Suprapubic skin (tissue), 4 donors: ENCODE results near the gene C11orf86. TPM values are rescaled to one million over a fixed set of nuclear protein-coding genes. Genes with fewer than 3 reads are reported as not detected.
A peak's percentile ranks its signal among the peaks of the same experiment; 100 is the strongest.

Experiments
- DNase-seq, 2 donors: peaks; one replicate each; pipeline ENCODE4 v3.0.0-alpha.2; 2019; ENCODE audit warnings: low spot score in 2 of 2
- H3K27ac ChIP-seq: fragments of 200-600 bp; sonication (generic); one replicate; pipeline ENCODE4 v1.5.1; 2019
- H3K27me3 ChIP-seq: fragments of 200-600 bp; sonication (generic); one replicate; pipeline ENCODE4 v1.5.1; 2019
- H3K36me3 ChIP-seq: fragments of 200-600 bp; sonication (generic); one replicate; pipeline ENCODE4 v1.5.1; 2019
- H3K4me1 ChIP-seq: fragments of 200-600 bp; sonication (generic); one replicate; pipeline ENCODE4 v1.5.1; 2019
- H3K4me3 ChIP-seq: fragments of 200-600 bp; sonication (generic); one replicate; pipeline ENCODE4 v1.5.1; 2019; ENCODE audit warnings: mild to moderate bottlenecking
- H3K9me3 ChIP-seq: fragments of 200-600 bp; sonication (generic); one replicate; pipeline ENCODE4 v1.5.1; 2019
- EP300 ChIP-seq: sonication (generic); formaldehyde crosslinking; IDR thresholded peaks from one replicate; pipeline ENCODE4 v1.6.1; 2017; ENCODE audit warnings: antibody characterized with exemption
- POLR2A ChIP-seq, 2 donors: fragments of 450-650 bp; IDR thresholded peaks; one replicate each; pipeline ENCODE4 v1.6.1; 2017; ENCODE audit warnings: antibody characterized with exemption in 2 of 2, mild to moderate bottlenecking in 2 of 2, moderate library complexity in 2 of 2
- POLR2AphosphoS5 ChIP-seq, 3 donors: sonication (generic); formaldehyde crosslinking; IDR thresholded peaks; one replicate each; pipeline ENCODE4 v1.6.1; 2017; ENCODE audit warnings: antibody characterized with exemption in 3 of 3
- WGBS: methylation state at CpG from one replicate; pipeline ENCODE4 v1.1.5; 2018; 5-methylcytosine and 5-hydroxymethylcytosine counted together
- total RNA-seq, 4 donors: library from RNA; depleted of rRNA; stranded (reverse); fragments of >200 nt; gene quantifications; one replicate each; pipeline ENCODE4 v1.1.0, GENCODE V29; 2016
- TF ChIP-seq, protein P1 (sequence below), 2 donors: fragments of 200-600 bp in 1 of 2; fragments of 450-650 bp in 1 of 2; sonication (generic) in 1 of 2; IDR thresholded peaks; one replicate each; pipeline ENCODE4 v1.5.1; 2016 to 2019; ENCODE audit warnings: antibody characterized with exemption in 2 of 2, mild to moderate bottlenecking in 1 of 2, moderate library complexity in 1 of 2

C11orf86 gene
- total RNA-seq, 4 donors from 2014 or later = not detected

- Histone ChIP-seq H3K27me3 (no peaks in the 10 kb centered on the region), H3K27ac (no peak overlapping the region), H3K4me3 (no peak overlapping the region), H3K9me3 (no peaks in the 10 kb centered on the region), H3K4me1 (peaks cover 19% of the 10 kb centered on the region), H3K36me3 (no peaks in the 10 kb centered on the region)
- TF ChIP-seq POLR2AphosphoS5 (IDR thresholded peaks at IDR 0.05) = no peak
- TF ChIP-seq POLR2A (IDR thresholded peaks at IDR 0.05) = no peak
- no peak for TF ChIP-seq EP300
- TF ChIP-seq, protein P1, sequence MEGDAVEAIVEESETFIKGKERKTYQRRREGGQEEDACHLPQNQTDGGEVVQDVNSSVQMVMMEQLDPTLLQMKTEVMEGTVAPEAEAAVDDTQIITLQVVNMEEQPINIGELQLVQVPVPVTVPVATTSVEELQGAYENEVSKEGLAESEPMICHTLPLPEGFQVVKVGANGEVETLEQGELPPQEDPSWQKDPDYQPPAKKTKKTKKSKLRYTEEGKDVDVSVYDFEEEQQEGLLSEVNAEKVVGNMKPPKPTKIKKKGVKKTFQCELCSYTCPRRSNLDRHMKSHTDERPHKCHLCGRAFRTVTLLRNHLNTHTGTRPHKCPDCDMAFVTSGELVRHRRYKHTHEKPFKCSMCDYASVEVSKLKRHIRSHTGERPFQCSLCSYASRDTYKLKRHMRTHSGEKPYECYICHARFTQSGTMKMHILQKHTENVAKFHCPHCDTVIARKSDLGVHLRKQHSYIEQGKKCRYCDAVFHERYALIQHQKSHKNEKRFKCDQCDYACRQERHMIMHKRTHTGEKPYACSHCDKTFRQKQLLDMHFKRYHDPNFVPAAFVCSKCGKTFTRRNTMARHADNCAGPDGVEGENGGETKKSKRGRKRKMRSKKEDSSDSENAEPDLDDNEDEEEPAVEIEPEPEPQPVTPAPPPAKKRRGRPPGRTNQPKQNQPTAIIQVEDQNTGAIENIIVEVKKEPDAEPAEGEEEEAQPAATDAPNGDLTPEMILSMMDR (IDR thresholded peaks at IDR 0.05) = no peak
- no peak for DNase-seq
- 83% methylated on average over 2 of the region's 2 CpGs for WGBS
These were observed 4.4 kb downstream of the C11orf86 start for GRCh38 chr11:66979336-66979980.

DNA sequence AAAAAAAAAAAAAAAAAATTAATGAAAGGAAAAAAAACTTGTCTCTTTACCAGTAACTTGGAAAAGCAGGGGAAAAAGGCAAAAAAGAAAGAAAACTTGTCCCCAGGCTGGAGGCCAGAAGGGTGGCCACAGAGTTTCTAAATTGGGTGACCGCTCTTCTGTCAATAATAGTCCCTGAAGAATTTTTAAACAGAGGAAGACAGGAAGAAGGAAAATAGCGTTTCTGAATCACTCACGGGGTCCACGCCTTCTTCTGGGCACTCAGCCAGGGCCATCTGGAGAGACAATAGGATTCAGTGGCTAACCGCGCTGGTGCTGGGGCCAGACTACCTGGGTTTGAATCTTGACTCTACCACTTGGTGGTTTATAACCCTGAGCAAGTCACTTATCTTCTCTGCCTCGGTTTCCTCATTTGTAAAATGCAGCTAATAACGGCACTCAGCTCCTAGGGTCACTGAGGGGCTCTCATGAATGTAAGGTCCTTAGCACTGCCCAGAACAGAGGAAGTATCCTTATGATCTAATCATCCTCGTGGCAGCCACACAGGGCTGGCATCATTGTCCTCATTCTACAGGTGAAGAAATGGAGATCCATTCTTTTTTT, 7.0 kb downstream of the C11orf86 start:
- no peaks in the 10 kb centered on the region for H3K9me3 ChIP-seq
- 21% methylated on average over 9 of the region's 9 CpGs for WGBS
- H3K36me3 ChIP-seq = no peaks in the 10 kb centered on the region
- H3K4me1 ChIP-seq = peaks cover 20% of the 10 kb centered on the region
- peak; percentile 80 to 88 for DNase-seq
- no peak overlapping the region for H3K4me3 ChIP-seq
- no peak overlapping the region for H3K27ac ChIP-seq
- TF ChIP-seq, protein P1 (IDR thresholded peaks at IDR 0.05) = no peak
- TF ChIP-seq POLR2AphosphoS5 (IDR thresholded peaks at IDR 0.05) (no peak), EP300 (no peak), POLR2A (IDR thresholded peaks at IDR 0.05) (no peak)
- H3K27me3 ChIP-seq = no peaks in the 10 kb centered on the region

- TF ChIP-seq EP300 (no peak), POLR2A (IDR thresholded peaks at IDR 0.05) (no peak), POLR2AphosphoS5 (IDR thresholded peaks at IDR 0.05) (no peak)
- TF ChIP-seq, protein P1 (IDR thresholded peaks at IDR 0.05) = no peak
- DNase-seq = no peak
- H3K27ac ChIP-seq = no peak overlapping the region
- 91% methylated on average over 4 of the region's 5 CpGs for WGBS
- no peaks in the 10 kb centered on the region for H3K27me3 ChIP-seq
- H3K4me1 ChIP-seq = peaks cover 20% of the 10 kb centered on the region
- no peaks in the 10 kb centered on the region for H3K9me3 ChIP-seq
- no peak overlapping the region for H3K4me3 ChIP-seq
- no peaks in the 10 kb centered on the region for H3K36me3 ChIP-seq
These were observed 8.3 kb downstream of the C11orf86 start for GRCh38 chr11:66983275-66983924.

- Histone ChIP-seq H3K27me3 (no peaks in the 10 kb centered on the region), H3K36me3 (no peaks in the 10 kb centered on the region), H3K27ac (no peak overlapping the region), H3K9me3 (no peaks in the 10 kb centered on the region), H3K4me3 (no peak overlapping the region), H3K4me1 (peaks cover 20% of the 10 kb centered on the region)
- no peak for DNase-seq
- WGBS = 82% methylated on average over 5 of the region's 8 CpGs
- TF ChIP-seq, protein P1 (IDR thresholded peaks at IDR 0.05) = no peak
- no peak for TF ChIP-seq POLR2A (IDR thresholded peaks at IDR 0.05)
- TF ChIP-seq POLR2AphosphoS5 (IDR thresholded peaks at IDR 0.05) = no peak
- no peak for TF ChIP-seq EP300
These were observed 10.5 kb downstream of the C11orf86 start for GRCh38 chr11:66985508-66986177.

DNA sequence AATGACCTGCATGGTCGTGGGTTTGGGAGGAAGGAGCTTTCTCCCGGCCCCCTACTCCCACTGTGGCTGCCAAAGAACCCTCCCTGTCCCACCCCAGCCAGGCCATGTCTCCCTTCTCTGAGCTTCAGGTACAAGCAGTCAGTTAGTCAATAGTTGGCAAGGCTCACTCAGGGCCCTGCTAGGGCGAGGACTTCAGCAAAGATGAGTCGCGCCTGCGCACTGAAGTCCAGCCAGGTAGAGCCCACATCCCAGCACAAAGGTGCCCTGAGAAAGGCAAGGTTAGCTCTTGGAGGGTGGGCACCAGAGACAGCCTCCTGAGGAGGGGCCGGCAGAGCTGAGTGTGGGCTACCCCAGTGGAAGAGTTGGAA, 11.1 kb downstream of the C11orf86 start:
- Histone ChIP-seq H3K36me3 (no peaks in the 10 kb centered on the region), H3K27me3 (no peaks in the 10 kb centered on the region), H3K4me1 (peaks cover 20% of the 10 kb centered on the region), H3K9me3 (no peaks in the 10 kb centered on the region), H3K27ac (no peak overlapping the region), H3K4me3 (no peak overlapping the region)
- WGBS = 84% methylated on average over 5 of the region's 7 CpGs
- DNase-seq = no peak
- TF ChIP-seq EP300 (no peak), POLR2AphosphoS5 (IDR thresholded peaks at IDR 0.05) (no peak), POLR2A (IDR thresholded peaks at IDR 0.05) (no peak)
- TF ChIP-seq, protein P1 (IDR thresholded peaks at IDR 0.05) = no peak
